GM10847 (cell line): Measurements from ENCODE around the gene ANTXR1.

Source experiments
- POLR2A ChIP-seq: IDR thresholded peaks from 2 replicates; pipeline ENCODE4 v1.6.1; 2011; ENCODE audit not compliant: insufficient read length; ENCODE audit errors: extremely low read depth

Gene ANTXR1

GRCh38 chr2:69046221-69046662 is 33.3 kb downstream of the ANTXR1 start:
- TF ChIP-seq POLR2A: no peak

GRCh38 chr2:69047625-69048145 is 34.7 kb downstream of the ANTXR1 start:
- no peak for TF ChIP-seq POLR2A

- no peak for TF ChIP-seq POLR2A
Observed at GRCh38 chr2:69050802-69051201, 37.8 kb downstream of the ANTXR1 start.

- no peak for TF ChIP-seq POLR2A
Observed at GRCh38 chr2:69053416-69053965, 40.5 kb downstream of the ANTXR1 start.

DNA sequence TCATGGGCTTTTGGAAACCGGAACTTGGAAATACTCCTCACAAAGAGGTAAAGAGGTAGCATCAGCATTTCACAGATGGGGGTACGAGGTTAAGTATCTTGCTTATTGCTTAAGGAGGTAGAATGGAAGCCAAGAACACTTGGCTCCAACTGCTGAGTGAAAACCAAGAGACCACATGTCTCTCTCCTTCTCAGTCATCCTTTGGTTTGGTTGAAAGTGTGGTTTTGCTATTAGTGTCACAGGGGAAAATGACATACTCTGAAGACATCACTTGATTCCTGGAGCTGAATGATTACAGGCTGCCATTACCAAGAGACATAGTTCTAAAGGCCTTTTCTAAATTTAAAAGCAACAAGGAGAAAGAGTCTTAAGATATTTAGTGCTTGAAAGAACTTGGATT is 41.5 kb downstream of the ANTXR1 start:
- no peak for TF ChIP-seq POLR2A

DNA sequence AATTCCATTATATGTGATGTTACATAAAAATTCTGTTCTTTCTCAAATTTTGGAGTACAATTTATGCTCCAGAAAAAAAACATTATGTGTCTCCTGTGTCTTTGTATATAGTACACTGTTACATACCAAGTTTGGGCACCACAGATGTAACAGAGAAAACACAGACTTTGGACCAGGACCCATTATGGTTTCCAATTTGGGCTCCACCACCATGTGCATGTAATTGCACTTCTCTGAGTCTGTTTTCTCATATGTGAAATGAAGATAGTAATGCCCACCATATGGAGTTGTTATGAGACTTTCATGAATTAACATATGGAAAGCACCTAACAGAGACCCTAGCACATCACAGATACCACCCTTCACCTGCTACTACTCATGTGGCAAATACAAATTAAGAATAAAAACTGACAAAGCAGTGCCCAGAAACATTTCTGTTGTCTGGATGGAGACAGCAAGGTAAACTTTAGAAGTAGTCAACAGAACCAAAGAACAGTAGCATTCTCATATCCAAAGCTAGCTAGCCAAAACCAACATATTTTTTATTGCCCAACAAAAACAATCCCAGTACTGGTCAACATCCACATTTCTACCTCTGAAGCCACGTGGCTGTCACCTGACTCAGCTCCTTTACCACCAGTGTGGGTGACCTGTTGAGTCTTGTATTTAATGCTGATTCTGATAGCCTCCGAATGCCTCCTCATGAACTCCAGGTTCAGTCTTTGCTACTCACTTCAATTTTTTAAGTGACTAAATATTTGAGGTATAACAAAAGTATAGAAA is 42.9 kb downstream of the ANTXR1 start:
- TF ChIP-seq POLR2A: no peak

GRCh38 chr2:69057660-69058059 is 44.7 kb downstream of the ANTXR1 start:
- no peak for TF ChIP-seq POLR2A

DNA sequence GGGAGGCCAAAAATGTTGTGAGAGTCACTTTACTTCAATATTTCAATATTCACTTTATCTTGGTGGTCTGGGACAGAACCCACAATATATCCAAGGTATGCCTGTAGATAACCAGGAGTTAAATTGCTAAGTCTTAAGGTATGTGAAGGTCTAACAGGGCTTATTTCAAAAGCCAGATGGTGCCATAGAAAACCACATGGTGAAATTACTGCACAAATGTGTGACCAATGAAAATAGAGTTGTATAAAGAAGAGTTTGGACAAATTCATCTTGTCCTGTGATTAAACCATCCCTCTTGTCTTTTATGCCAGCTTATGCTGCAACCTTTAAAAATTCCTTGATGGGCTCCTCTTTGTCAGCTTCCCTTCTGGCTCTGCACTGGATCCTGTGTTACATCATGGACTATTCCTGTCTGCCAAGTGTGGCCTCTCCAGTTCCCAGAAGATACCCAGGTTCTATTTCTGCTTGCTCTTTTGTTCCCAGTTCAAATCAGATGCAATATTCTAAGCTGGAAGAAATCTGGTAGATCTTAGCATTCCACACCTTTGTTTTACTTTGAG is 46.8 kb downstream of the ANTXR1 start:
- TF ChIP-seq POLR2A: no peak

DNA sequence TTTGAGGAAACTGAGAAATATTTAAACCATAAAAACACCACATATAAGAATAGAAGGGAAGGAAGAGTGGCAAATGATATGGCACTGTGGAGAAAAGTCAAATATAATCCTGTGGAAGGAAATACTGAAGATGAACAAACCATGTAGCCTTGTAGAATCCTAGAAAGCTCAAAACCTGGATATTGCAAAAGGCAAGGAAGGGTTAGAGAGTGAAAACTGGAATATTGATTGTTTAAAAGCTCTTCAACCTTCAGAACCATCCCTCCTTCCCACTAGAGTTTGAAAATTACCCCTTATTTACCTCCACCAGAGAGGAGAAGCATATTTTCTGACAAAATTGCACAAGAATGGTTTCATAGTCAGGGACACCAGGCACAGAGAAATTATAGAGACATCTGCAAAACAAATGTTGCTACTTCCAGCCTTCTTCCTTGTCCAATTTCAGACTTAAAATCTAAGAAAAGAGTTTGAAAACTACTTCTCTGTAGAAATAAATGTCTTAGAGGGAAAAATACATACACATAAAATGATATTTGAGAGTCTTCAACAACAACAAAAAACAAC is 48.0 kb downstream of the ANTXR1 start:
- no peak for TF ChIP-seq POLR2A

- no peak for TF ChIP-seq POLR2A
Observed at GRCh38 chr2:69061525-69061924, 48.5 kb downstream of the ANTXR1 start.

- no peak for TF ChIP-seq POLR2A
Observed at GRCh38 chr2:69062307-69062962, 49.5 kb downstream of the ANTXR1 start.

DNA sequence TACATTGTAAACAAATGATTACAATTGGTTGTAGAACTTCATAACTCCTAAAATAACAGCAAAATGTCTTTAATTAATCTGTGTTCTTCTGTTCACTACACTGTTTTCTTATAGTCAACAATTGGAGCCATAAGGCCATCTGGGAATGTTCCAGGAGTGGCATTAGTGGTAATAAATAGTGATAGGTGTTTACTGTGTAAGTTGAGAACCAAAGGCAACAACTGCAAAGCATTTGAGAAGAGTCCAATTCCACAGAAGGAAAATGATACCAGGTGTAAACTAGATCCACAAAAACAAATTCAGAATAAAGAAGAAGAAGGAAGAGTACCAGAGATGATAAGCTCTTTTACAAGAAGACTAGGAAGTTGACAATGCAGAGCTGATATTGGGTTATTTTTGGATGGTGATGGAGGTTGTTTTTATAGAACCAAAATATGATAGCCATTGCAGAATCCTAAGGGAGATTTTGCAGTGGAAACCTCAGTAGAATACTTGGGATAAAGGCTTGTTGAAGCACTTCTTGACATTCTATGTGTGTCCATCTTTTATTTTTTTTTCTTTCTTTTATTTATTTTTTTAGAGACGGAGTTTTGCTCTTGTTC is 52.9 kb downstream of the ANTXR1 start:
- no peak for TF ChIP-seq POLR2A

DNA sequence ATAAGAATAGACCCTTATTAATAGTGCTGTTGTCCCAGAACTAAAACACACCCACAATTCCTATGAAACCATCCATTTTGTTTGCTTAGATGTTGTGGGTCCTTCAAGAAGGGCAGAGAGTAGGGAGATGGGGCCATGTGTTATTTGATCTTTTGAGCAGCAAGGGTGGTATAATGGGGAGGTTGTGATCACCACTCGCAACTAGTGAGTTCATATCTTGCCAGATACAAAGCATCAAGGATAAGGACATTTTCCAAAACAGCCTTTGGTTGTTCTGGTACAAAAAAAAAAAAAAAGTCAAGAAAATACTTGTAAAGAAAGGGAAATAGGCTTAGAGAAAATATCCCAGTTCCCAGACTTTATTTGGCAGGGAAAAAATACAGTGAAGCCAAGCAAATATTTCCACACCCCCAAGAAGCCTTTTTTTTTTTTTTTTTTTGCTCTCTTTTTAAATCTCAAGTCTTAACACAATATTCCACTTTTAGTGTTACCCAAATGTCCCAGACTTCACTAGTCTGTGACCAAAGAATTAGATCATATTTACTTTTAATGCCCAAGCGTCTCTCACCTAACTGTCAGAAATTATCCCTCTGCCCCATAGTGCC is 54.1 kb downstream of the ANTXR1 start:
- no peak for TF ChIP-seq POLR2A

DNA sequence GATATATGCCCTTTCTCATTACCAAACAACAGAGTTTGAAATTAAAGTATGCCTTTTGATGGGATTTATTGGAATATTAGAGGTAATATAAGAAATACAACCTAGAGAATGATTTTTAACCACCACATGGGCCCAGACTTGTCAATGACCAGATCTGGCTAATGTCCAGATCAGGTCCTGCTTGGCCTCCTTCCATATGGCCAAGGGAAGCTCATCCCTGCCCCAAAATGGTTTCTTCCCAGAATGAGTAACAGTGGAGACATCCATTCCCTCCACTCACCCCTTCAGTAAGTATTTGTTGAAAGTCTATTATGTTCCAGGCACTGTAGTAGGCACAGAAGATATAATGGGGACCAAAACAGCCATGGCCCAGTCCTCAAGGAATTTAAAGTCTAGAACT is 54.9 kb downstream of the ANTXR1 start:
- TF ChIP-seq POLR2A: no peak

DNA sequence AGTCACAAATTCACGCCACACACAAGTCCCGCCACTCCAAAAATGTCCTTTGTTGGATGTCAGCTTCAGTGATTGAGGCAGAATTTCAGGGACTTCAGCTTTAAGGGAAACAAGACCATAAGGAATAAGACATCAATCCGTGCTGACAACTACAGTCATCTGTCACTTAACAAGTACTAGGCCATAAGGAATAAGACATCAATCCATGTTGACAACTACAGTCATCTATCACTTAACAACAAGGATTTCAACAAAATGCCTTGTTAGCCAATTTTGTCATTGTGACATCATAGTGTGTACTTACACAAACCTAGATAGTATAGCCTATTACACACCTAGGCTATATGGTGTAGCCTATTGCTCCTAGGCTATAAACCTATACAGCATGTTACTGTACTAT is 58.0 kb downstream of the ANTXR1 start:
- TF ChIP-seq POLR2A: no peak
